Measurements from ENCODE around the gene ADCK1. TPM values are rescaled to one million over a fixed set of nuclear protein-coding genes. Genes with fewer than 3 reads are reported as not detected.
"Not testable (repeated sequence)": the region's sequence is repeated elsewhere in the genome, so short reads cannot be mapped to it uniquely, and the experiment has no call there.

The ADCK1 gene
- total RNA-seq, 2 donors from 2014 or later: 2.4 to 2.8 TPM

DNA sequence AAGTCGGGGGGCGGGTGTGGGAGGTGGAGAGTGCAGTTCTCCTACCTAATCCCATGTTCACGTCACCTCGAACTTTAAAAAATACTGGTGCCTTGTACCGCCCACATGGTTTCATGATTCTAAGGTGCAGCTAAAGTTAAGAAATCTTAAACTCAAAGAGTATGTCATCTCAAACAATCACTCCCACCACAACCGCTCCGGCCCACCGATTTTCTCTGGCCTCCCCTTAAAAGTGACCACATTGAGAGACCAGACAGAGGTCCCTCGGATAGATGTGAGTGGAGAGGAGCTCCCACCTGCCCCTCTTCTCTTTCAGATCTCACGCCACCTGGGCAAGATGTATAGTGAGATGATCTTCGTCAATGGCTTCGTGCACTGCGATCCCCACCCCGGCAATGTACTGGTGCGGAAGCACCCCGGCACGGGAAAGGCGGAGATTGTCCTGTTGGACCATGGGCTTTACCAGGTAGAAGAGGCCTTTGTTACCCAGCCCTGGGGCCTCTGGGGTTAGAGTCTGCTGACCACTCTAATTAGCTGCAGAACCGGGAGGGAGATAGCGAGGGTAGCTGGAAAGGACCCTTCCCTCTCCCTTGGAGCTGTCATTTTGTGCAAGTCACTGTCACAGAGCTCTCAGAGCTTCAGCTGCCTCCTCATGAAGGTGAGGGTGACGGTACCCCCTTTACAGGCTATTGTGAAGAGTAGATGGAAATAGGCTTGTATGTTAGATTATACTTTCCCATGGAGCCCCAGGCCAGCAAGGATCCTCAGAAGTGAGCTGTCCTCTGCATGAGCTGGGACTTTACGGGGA is 124.4 kb downstream of the ADCK1 start:
- no peak for ATAC-seq
- H3K36me3 Mint-ChIP-seq: peaks cover 0 to 14% of the 10 kb centered on the region in 2 donors
- no peak for DNase-seq (ENCODE audit: low spot score in 2 of 2)
- peak overlapping the region in 1 of 2 donors; percentile 84 for H3K27ac Mint-ChIP-seq
- peaks cover 3 to 6% of the 10 kb centered on the region in 2 donors for H3K9me3 Mint-ChIP-seq

DNA sequence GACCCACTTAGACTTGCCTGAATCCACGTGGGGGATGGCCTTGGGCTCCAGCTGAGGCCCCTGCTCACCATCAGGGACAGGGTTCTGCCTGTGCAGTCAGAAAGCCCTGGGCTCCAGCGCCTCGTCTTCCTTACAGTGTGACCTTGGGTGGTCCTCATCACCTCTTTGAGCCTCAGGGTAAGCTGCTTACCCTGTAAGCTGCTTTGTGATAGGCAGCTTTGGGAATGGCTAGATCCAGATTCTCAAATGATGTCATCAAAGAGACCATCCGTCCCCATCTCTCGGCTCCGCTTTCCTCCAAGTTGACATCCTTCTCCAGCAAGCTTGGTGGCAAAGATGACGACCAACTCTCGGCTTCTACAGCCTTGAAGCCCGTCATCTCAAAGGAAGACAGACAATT is 127.0 kb downstream of the ADCK1 start:
- ATAC-seq (no peak), DNase-seq (ENCODE audit: low spot score in 2 of 2) (no peak)
- peaks cover 7 to 13% of the 10 kb centered on the region in 2 donors for H3K36me3 Mint-ChIP-seq
- H3K9me3 Mint-ChIP-seq: no peaks in the 10 kb centered on the region
- peak overlapping the region in 1 of 2 donors; percentile 7 for H3K27ac Mint-ChIP-seq

DNA sequence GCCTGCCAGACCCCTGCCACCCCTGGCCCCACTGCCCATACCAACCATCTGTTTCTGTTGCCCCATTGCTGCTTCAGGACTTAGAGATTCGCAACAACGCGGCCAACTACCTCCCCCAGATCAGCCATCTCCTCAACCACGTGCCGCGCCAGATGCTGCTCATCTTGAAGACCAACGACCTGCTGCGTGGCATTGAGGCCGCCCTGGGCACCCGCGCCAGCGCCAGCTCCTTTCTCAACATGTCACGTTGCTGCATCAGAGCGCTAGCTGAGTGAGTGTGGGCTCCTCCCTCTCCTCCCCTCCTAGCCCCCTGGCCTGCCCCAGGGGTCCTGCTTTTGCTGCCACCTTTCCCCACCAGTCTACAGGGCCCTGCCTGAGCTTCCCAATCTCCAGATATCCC is 131.5 kb downstream of the ADCK1 start:
- Mint-ChIP-seq H3K9me3 (peaks cover 18 to 27% of the 10 kb centered on the region in 2 donors), H3K27ac (no peak overlapping the region), H3K36me3 (peaks cover 43 to 50% of the 10 kb centered on the region in 2 donors)
- DNase-seq (ENCODE audit: low spot score in 2 of 2) (no peak), ATAC-seq (no peak)

DNA sequence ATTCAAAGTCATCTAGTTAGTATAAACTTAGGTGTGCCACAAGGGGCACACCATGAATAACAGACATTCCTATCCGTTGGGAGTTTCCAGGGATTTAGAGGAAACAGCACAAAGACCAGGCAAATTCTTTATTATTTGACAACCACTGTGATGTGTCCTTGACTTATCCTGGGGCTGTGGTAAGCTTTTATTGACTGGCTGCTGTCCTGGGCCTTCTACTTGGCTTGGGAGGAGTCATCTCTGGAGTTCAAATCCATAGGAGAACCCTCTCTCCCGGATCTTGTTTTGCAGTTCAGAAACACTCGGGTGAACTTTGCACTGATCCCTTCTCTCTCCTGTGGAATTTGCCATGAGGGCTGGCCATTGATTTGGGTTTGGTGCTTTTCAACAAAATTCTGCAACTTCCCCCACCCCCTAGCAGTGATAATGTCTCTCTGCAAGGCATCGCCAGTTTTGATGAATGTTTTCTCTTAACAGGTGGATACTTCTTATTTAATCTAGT is 136.3 kb downstream of the ADCK1 start:
- ATAC-seq (no peak), DNase-seq (ENCODE audit: low spot score in 2 of 2) (no peak)
- no peak overlapping the region for H3K27ac Mint-ChIP-seq
- peaks cover 45 to 51% of the 10 kb centered on the region in 2 donors for H3K36me3 Mint-ChIP-seq
- H3K9me3 Mint-ChIP-seq: peaks cover 18 to 35% of the 10 kb centered on the region in 2 donors

DNA sequence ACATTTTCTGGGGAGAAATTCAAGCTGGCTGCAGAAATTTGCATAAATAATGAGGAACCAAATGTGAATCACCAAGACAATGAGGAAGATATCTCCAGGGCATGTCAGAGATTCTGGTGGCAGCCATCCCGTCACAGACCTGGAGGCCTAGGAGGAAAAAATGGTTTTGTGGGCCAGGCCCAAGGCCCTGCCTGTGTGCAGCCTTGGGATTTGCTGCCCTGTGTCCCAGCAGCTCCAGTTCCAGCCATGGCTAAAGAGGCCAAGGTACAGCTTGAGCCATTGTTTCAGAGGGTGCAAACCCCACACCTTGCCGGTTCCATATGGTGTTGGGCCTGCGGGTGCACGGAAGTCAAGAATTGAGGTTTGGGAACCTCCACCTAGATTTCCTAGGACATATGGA is 147.5 kb downstream of the ADCK1 start:
- DNase-seq (ENCODE audit: low spot score in 2 of 2) (no peak), ATAC-seq (no peak)
- Mint-ChIP-seq H3K9me3 (peaks cover 7 to 19% of the 10 kb centered on the region in 2 donors), H3K27ac (no peak overlapping the region), H3K36me3 (peaks cover 0 to 12% of the 10 kb centered on the region in 2 donors)

DNA sequence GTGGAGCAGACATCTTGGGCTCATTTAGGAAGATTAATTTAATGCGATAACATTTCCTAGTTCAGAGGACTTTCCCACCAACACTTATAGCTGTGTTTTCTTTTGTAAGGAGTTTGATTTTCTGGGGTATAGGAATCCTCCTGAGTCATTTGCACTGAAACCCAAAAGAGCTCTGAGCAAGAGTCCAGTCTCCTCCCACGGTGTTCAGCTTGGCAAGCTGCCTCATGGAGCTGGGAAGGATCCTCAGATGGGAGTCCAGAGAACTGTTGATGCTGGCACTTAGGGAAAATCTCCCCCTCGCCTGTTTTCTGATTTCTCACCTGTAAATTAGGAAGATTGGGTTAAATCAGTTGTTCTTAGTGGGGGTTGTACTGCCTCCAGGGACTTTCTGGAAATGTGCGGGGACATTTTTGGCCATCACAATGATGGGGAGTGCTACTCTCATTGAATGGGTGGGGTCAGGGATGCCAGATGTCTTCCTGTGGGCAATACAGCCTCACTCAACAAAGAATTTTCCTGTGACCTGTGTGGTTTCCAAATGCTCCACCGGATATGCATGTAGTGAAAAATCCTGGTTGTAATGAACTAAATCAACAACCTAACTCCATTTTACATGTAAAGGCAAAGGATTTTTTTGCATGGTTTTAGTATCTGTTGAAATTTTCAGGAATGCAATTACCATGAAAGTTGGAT is 150.6 kb downstream of the ADCK1 start:
- no peak for ATAC-seq
- DNase-seq (ENCODE audit: low spot score in 2 of 2): no peak
- no peak overlapping the region for H3K27ac Mint-ChIP-seq
- peaks cover 0 to 12% of the 10 kb centered on the region in 2 donors for H3K36me3 Mint-ChIP-seq
- H3K9me3 Mint-ChIP-seq: peaks cover 7 to 23% of the 10 kb centered on the region in 2 donors

DNA sequence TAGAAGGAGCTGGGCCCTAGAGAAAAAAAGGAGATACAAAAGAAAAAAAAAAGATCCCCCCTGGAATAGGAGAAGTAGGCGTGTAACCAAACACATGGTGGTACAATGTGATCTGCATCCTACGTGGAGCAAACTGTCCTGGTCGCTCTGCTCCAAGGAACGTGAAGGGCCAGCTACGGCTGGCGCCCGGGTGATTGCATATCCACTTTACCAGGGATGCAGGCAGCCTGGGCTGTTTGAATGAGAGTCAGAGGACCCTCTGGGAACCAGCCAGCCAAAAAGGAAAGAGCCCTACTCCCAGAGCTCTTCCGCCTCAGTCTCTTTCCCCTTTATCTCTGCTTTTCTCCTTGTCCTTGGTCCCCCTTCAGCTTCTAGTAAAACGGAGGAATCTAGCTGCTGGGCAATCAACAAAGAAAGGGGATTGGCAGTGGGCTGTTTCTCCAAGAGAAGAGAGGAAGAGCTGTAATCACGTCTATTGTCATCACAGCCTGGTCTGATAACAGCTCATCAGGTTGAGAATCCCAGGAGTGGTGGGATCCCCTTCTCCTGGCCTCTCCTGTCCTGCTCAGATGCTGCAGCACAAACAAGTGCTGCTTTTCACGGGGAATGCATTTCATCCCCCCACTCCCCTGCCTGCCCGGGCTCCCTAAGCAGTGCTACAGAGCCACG is 156.0 kb downstream of the ADCK1 start:
- DNase-seq (ENCODE audit: low spot score in 2 of 2) (no peak), ATAC-seq (no peak)
- Mint-ChIP-seq H3K36me3 (no peaks in the 10 kb centered on the region), H3K9me3 (peaks cover 0 to 4% of the 10 kb centered on the region in 2 donors), H3K27ac (no peak overlapping the region)

DNA sequence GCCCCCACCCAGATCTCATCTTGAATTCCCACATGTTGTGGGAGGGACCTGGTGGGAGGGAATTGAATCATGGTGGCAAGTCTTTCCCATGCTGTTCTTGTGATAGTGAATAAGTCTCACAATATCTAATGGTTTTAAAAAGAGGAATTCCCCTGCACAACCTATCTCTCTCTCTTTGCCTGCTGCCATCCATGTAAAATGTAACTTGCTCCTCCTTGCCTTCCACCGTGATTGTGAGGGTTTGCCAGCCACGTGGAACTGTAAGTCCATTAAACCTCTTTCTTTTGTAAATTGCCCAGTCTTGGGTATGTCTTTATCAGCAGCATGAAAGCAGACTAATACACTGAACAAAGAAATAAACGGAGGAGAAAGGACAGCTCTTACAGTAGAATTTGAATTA is 159.8 kb downstream of the ADCK1 start:
- not testable (repeated sequence) for ATAC-seq; H3K27ac Mint-ChIP-seq; H3K9me3 Mint-ChIP-seq; H3K36me3 Mint-ChIP-seq; DNase-seq (ENCODE audit: low spot score in 2 of 2)

DNA sequence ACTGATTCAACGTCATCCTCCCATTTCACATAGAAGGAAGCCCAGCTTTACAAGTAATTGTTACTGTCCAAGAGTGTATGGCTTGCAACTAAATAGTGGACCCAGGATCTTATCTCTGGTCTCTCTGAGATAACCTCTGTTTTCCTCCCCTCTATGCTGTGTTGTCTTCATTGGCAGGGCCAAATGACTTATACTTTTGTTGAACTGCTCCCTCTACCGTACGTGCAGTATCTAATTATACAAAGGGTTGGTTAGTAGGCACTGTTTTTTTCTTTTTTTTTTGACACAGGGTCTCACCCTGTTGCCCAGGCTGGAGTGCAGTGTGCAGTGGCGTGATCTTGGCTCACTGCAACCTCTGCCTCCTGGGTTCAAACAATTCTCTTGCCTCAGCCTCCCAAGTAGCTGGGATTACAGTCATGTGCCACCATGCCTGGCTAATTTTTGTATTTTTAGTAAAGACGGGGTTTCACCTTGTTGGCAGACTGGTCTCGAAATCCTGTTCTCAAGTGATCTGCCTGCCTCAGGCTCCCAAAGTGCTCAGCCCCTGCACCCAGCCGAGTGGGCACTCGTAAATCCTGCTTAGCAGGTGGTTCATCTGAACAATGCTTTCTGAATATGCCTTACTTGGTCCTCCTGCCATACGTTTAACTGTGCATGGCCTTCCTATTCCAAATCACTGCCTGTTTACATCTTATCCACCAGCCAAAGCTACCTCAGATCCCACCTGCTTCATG is 162.1 kb downstream of the ADCK1 start:
- DNase-seq (ENCODE audit: low spot score in 2 of 2) (no peak), ATAC-seq (no peak)
- Mint-ChIP-seq H3K9me3 (no peaks in the 10 kb centered on the region), H3K36me3 (no peaks in the 10 kb centered on the region), H3K27ac (no peak overlapping the region)

DNA sequence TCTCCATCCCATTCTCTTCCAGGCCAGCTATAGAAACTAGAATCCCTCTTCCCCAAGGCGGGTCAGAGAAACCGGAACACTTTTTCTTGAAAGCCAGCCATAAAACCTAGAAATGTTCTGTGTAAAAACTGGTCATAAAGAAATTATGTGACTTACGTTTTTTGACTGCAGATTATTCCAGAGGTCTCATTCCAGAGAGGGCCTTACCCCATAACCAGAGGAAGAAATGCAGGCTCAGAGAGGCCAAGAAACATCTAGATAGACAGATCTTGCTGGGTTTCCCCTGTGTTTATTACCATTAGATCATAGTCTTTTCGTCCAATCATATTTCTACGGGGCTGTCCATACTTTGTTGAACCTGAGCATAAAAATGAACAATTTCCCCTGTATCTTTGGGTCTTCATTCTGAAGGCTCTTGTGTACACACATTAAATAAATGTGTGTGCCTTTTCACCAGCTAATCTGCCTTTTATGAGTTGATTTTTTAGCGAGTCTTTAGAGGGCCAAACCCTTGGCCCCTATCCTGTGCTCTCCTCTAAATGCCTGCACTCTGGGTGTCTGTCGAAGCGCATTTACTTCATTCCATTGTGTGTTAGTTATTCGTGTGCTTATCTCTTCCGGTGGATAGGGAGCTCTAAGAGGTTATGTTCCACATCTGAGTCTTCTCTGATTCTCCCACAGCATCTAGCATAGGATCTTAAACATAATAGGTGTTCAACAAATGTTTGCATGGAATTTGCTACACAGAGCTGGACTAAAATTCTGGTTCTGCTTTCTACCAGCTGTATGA is 163.0 kb downstream of the ADCK1 start:
- Mint-ChIP-seq H3K36me3 (no peaks in the 10 kb centered on the region), H3K27ac (no peak overlapping the region), H3K9me3 (no peaks in the 10 kb centered on the region)
- no peak for DNase-seq (ENCODE audit: low spot score in 2 of 2)
- ATAC-seq: no peak

DNA sequence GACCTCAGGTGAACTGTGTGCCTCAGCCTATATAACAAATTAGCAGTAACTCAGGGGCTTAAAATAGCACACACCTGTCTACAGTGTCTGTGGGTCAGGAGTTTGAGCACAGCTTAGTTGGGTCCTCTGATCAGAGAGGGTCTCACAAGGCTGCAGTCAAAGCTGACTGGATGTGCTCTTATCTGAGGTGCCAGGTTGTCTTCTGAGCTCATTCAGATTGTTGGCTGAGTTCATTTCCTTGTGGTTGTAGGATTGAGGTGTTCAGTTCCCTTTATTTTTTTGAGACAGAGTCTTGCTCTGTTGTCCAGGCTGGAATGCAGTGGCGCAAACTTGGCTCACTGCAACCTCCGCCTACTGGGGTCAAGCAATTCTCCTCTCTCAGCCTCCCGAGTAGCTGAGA is 164.7 kb downstream of the ADCK1 start:
- Mint-ChIP-seq H3K36me3 (no peaks in the 10 kb centered on the region), H3K9me3 (no peaks in the 10 kb centered on the region), H3K27ac (no peak overlapping the region)
- ATAC-seq: no peak
- no peak for DNase-seq (ENCODE audit: low spot score in 2 of 2)

DNA sequence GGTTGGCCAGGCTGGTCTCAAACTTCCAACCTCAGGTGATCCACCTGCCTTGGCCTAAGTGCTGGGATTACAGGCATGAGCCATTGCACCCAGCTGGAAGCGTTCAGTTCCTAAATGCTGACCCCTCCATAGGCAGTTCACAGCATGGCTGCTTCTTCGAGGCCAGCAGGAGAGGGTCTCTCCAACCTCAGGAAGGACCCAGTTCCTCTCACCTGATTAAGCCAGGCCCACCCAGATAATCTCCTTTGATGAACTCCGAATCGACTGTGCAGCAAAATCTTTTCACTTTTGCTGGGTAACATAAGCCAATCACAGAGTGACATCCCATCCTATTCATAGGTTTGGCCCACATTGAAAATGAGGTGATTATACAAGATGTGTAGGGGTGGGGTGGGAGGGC is 165.1 kb downstream of the ADCK1 start:
- ATAC-seq (no peak), DNase-seq (ENCODE audit: low spot score in 2 of 2) (no peak)
- no peaks in the 10 kb centered on the region for H3K36me3 Mint-ChIP-seq
- H3K9me3 Mint-ChIP-seq: no peaks in the 10 kb centered on the region
- H3K27ac Mint-ChIP-seq: no peak overlapping the region

DNA sequence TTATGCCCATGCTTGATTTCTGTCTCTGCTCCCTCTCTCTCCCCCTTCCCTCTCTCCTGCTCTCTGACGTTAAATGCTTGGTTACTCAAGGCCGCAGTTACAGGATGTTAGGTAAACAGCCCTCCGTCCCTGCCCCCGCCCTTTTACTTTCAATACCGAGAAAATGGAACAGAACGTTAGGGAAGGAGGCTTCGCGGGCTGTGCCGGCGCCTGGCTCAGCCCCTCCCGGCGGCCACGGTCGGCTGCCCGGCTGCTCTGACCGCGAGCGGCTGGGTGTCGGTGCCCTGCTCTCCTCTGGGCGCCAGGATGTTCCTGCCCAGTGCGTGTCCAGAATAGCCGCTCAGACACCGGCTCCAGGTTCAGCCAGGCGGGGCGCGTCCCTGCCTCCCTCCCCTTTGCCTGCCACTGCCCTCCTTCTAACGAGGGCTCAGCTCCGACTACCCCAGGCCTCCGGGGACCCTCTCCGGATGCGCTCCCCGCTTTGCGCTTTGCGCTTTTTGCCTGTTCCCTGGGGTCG is 166.1 kb downstream of the ADCK1 start:
- DNase-seq (ENCODE audit: low spot score in 2 of 2) (no peak), ATAC-seq (peak in 1 of 2 donors; percentile 58)
- Mint-ChIP-seq H3K36me3 (no peaks in the 10 kb centered on the region), H3K27ac (no peak overlapping the region), H3K9me3 (no peaks in the 10 kb centered on the region)

DNA sequence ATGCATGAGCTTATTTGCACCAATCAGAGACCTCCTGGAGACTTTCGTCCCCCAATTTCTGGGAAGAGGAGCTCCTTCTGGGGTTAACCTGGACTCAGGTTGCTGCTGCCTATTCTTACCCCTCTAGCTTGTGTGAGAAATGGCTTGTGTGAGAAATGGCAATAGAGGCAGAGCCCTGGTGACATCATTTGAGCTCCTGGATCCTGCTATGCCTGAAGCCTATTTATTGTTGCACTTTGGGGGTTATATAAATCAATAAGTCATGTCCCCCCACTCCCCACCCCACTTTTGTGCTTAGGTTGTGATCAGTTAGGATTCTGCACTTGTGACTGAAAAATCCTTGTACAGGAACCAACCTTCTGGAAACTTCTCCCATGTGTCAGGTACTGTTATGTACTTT is 167.2 kb downstream of the ADCK1 start:
- no peak for DNase-seq (ENCODE audit: low spot score in 2 of 2)
- H3K36me3 Mint-ChIP-seq: no peaks in the 10 kb centered on the region
- H3K9me3 Mint-ChIP-seq: no peaks in the 10 kb centered on the region
- ATAC-seq: no peak
- no peak overlapping the region for H3K27ac Mint-ChIP-seq

DNA sequence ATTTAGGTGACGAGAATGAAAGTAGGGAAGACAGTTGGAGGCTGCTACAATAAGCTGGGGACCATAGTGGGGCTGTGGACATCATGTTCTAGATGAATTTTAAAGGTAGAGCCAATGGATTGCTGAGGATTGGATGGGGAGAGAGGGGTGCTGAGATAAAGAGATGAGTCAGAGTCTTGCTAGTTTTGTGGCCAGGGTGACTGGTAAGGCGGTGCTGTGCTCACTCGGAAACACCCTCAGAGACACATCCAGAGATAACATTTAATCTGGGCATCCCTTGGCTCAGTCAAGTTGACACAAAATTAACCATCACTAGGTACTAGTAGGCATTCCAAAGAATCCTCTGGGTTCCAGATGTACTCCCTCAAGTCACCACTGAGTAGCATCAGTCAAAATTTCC is 170.7 kb downstream of the ADCK1 start:
- H3K9me3 Mint-ChIP-seq: no peaks in the 10 kb centered on the region
- DNase-seq (ENCODE audit: low spot score in 2 of 2): no peak
- no peak overlapping the region for H3K27ac Mint-ChIP-seq
- no peak for ATAC-seq
- H3K36me3 Mint-ChIP-seq: no peaks in the 10 kb centered on the region

DNA sequence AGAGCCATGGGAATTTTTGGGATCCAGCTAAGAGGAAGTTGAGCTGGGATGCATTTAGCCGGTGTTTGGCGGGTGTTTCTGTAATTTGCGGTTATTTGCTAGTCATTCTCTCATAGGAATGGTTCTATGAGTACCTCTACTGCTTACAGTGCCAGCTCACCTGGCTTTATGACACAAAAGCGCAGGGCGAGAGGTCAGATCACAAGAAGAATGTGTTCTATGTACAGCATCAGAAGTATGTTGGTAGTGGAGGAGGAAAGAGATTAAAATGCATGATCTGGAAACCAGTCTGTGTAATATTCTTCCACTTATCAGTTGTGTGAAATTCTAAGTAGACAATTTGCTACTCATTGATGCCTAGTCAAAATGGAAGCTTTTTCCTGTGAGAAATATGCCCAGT is 173.3 kb downstream of the ADCK1 start:
- no peaks in the 10 kb centered on the region for H3K9me3 Mint-ChIP-seq
- no peaks in the 10 kb centered on the region for H3K36me3 Mint-ChIP-seq
- H3K27ac Mint-ChIP-seq: no peak overlapping the region
- no peak for ATAC-seq
- no peak for DNase-seq (ENCODE audit: low spot score in 2 of 2)

Measured in activated naive CD4-positive, alpha-beta T cell treated with anti-CD3 and anti-CD28 coated beads, Interleukin-2, amount 50 U/mL, for 72 hours (primary cell).